Measurements from ENCODE around the gene SRPRB. TPM values are rescaled to one million over a fixed set of nuclear protein-coding genes. Genes with fewer than 3 reads are reported as not detected.

Gene SRPRB
- total and polyA plus RNA-seq, 9 of the 15 experiments (the other 6 are each of a cell fraction or from before 2014, with no cell fraction given), result 29.5 to 66.0 (median 41.4) TPM

- Histone ChIP-seq H3K36me3 (ENCODE audit: control insufficient read depth, insufficient read depth, low read length) (no peaks in the 10 kb centered on the region), H3K4me2 (ENCODE audit: insufficient read depth, low read length) (no peak overlapping the region), H3K27me3 (ENCODE audit: control insufficient read depth in 2 of 2, insufficient read depth in 2 of 2, low read length in 2 of 2) (peaks cover 0 to 7% of the 10 kb centered on the region in 2 experiments; a peak in 2 of 5 replicates), H3K79me2 (ENCODE audit: control insufficient read depth, insufficient read depth, low read length) (no peaks in the 10 kb centered on the region), H3K9ac (ENCODE audit: insufficient read depth in 1 of 2, low read depth in 2 of 2, low read length in 2 of 2) (no peak overlapping the region), H3K27ac (ENCODE audit: extremely low read depth, low read depth, low read length) (no peak overlapping the region), H3K4me3 (no peak overlapping the region), H3K9me1 (ENCODE audit: control insufficient read depth, insufficient read depth, low read length) (no peaks in the 10 kb centered on the region), H2AFZ (ENCODE audit: low read depth, low read length) (no peak overlapping the region), H4K20me1 (replicated peaks; ENCODE audit: control insufficient read depth, insufficient read depth, low read length) (no peaks in the 10 kb centered on the region), H3K4me1 (replicated peaks in 1 of 2; ENCODE audit: control insufficient read depth in 2 of 2, insufficient read depth in 2 of 2, low read length in 2 of 2) (no peaks in the 10 kb centered on the region), H3K9me3 (replicated peaks; ENCODE audit: control insufficient read depth, insufficient read depth, low read depth, low read length) (no peaks in the 10 kb centered on the region)
- intact Hi-C loops (cut with micrococcal nuclease) (no loop called here), in situ Hi-C loops (cut with MboI) (no loop called here)
- ATAC-seq (no peak), DNase-seq (ENCODE audit: extremely low read depth in 1 of 4, low spot score in 3 of 4) (no peak), FAIRE-seq (no peak)
- POLR2A ChIA-PET, result no interaction called here
- CTCF ChIA-PET (ENCODE audit: low intra/inter-chr PET ratio), result no interaction called here
- BruUV-seq (replicated peaks), result no TSS peak
- TF ChIP-seq, protein P1, sequence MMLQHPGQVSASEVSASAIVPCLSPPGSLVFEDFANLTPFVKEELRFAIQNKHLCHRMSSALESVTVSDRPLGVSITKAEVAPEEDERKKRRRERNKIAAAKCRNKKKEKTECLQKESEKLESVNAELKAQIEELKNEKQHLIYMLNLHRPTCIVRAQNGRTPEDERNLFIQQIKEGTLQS (IDR thresholded peaks at IDR 0.05), result 0 out of 2 replicates have a peak, but pooled peaks have one; percentile 16
- TF ChIP-seq, protein P1 (CRISPR knock-in tag; conservative IDR thresholded peaks at IDR 0.05), result no peak
- TF ChIP-seq, protein P2, sequence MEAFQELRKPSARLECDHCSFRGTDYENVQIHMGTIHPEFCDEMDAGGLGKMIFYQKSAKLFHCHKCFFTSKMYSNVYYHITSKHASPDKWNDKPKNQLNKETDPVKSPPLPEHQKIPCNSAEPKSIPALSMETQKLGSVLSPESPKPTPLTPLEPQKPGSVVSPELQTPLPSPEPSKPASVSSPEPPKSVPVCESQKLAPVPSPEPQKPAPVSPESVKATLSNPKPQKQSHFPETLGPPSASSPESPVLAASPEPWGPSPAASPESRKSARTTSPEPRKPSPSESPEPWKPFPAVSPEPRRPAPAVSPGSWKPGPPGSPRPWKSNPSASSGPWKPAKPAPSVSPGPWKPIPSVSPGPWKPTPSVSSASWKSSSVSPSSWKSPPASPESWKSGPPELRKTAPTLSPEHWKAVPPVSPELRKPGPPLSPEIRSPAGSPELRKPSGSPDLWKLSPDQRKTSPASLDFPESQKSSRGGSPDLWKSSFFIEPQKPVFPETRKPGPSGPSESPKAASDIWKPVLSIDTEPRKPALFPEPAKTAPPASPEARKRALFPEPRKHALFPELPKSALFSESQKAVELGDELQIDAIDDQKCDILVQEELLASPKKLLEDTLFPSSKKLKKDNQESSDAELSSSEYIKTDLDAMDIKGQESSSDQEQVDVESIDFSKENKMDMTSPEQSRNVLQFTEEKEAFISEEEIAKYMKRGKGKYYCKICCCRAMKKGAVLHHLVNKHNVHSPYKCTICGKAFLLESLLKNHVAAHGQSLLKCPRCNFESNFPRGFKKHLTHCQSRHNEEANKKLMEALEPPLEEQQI (IDR thresholded peaks at IDR 0.05), result no peak
- 33% methylated on average over 1 of the region's 1 CpG for WGBS (ENCODE audit: insufficient coverage, low coverage, missing lambda C conversion rate)
Observed at GRCh38 chr3:133767607-133768006, 38.0 kb upstream of the SRPRB start.
